SK-N-MC (cell line): Measurements from ENCODE around the gene IL11RA.

Experiments
- EZH2 ChIP-seq: fragments of 200-600 bp; sonication (generic); IDR thresholded peaks from one replicate; pipeline ENCODE4 v1.6.1; 2017; ENCODE audit warnings: antibody characterized with exemption
- POLR2AphosphoS5 ChIP-seq: IDR thresholded peaks from 2 replicates; pipeline ENCODE4 v1.6.1; 2012; ENCODE audit warnings: mild to moderate bottlenecking, low read depth, low read length, borderline replicate concordance

DNA sequence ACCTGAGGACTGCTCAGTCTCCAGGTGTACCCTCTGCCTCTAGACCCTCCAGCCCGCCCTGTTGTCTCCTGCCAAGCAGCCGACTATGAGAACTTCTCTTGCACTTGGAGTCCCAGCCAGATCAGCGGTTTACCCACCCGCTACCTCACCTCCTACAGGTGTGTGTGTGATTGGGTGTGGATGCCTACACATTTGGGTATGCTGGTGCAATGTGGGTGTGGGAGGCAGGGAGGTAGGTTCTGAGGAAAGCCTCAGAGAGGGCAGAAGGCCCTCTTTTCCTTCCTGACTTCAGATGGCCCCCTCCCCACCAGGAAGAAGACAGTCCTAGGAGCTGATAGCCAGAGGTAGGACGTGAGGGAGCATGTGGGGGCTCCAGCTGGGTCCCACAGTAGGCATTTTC lies 5.0 kb downstream of the IL11RA start:
- TF ChIP-seq EZH2 (no peak), POLR2AphosphoS5 (no peak)
